GM12878 (cell line): ENCODE measurements around the gene SLC13A2. TPM values are rescaled to one million over a fixed set of nuclear protein-coding genes. Genes with fewer than 3 reads are reported as not detected.

Source experiments
- ATAC-seq: fragments of 200-7000 bp; cut with Tn5 transposase; 3 replicates; pipeline ENCODE4 v1.9.1; 2020; ENCODE audit warnings: mild to moderate bottlenecking, moderate library complexity
- BruUV-seq: library from RNA; stranded (reverse); fragments of 400-500 nt; replicated peaks from 2 replicates; lab custom pipeline; 2021; lab: Mats Ljungman, UMichigan
- CTCF ChIA-PET: fragments of 300-600 bp; sonication (Branson Sonifier 250); formaldehyde crosslinking; extraction: SDS; loops from one replicate; lab custom pipeline; 2021; ENCODE audit warnings: inconsistent platforms; lab: Yijun Ruan, JAX
- POLR2A ChIA-PET: fragments of 350-600 bp; formaldehyde crosslinking; extraction: SDS; loops from one replicate; lab custom pipeline; 2021; ENCODE audit warnings: inconsistent platforms; lab: Charles Lee
- RAD21 ChIA-PET: fragments of 300-600 bp; sonication (Branson Sonifier 250); formaldehyde crosslinking; loops from one replicate; lab custom pipeline; 2023; ENCODE audit warnings: antibody characterized with exemption; ENCODE audit not compliant: unreplicated experiment; lab: Charles Lee
- SMC1A ChIA-PET: fragments of 300-600 bp; sonication (Branson Sonifier 250); formaldehyde crosslinking; loops from one replicate; lab custom pipeline; 2023; ENCODE audit not compliant: unreplicated experiment, uncharacterized antibody; lab: Charles Lee
- DNase-seq: peaks from one replicate; pipeline ENCODE4 v3.0.0-alpha.2; 2011; ENCODE audit warnings: low read depth, low spot score
- FAIRE-seq: peaks from 3 replicates; lab custom pipeline; 2011; peaks lifted over from hg19 to GRCh38; lab: Jason Lieb, UNC
- H2AFZ ChIP-seq: 2 replicates; pipeline ENCODE4 v1.6.0; 2011; ENCODE audit warnings: low read depth, low read length, control low read depth; ENCODE audit not compliant: control insufficient read depth
- H3K27ac ChIP-seq: 2 replicates; pipeline ENCODE4 v1.5.1; 2011; ENCODE audit warnings: control low read depth; ENCODE audit not compliant: control insufficient read depth, insufficient read depth
- H3K27me3 ChIP-seq, 2 experiments: replicated peaks in 1 of 2; 2 replicates each; pipeline versions ENCODE4 v1.6.0 to v1.6.1; 2011; ENCODE audit warnings: low read length in 1 of 2; ENCODE audit not compliant: control insufficient read depth in 2 of 2, insufficient read depth in 2 of 2
- H3K36me3 ChIP-seq, 2 experiments: 2 replicates each; pipeline ENCODE4 v1.5.1; 2011; ENCODE audit warnings: low read length in 1 of 2; ENCODE audit not compliant: control insufficient read depth in 2 of 2, insufficient read depth in 2 of 2
- H3K4me1 ChIP-seq: 2 replicates; pipeline ENCODE4 v1.6.1; 2011; ENCODE audit warnings: mild to moderate bottlenecking, low read length, moderate library complexity, mixed read lengths; ENCODE audit not compliant: control insufficient read depth, insufficient read depth
- H3K4me2 ChIP-seq: 2 replicates; pipeline ENCODE4 v1.6.0; 2011; ENCODE audit warnings: control low read depth; ENCODE audit not compliant: control insufficient read depth, insufficient read depth
- H3K4me3 ChIP-seq: fragments of 200-600 bp; sonication (generic); 2 replicates; pipeline ENCODE4 v1.5.1; 2016
- H3K79me2 ChIP-seq: 2 replicates; pipeline ENCODE4 v1.6.0; 2011; ENCODE audit warnings: low read length; ENCODE audit not compliant: control insufficient read depth, insufficient read depth
- H3K9ac ChIP-seq: 2 replicates; pipeline ENCODE4 v1.8.0; 2011; ENCODE audit warnings: low read length, control low read depth, mixed read lengths; ENCODE audit not compliant: control insufficient read depth, insufficient read depth
- H3K9me3 ChIP-seq: replicated peaks from 3 replicates; pipeline ENCODE4 v1.5.1; 2011; ENCODE audit warnings: mild to moderate bottlenecking, low read length; ENCODE audit not compliant: control insufficient read depth, insufficient read depth
- H4K20me1 ChIP-seq: 2 replicates; pipeline ENCODE4 v1.6.0; 2011; ENCODE audit not compliant: control insufficient read depth, insufficient read depth
- HDGF ChIP-seq: fragments of 450-650 bp; IDR thresholded peaks from 2 replicates; pipeline ENCODE4 v1.6.1; 2016; ENCODE audit warnings: antibody characterized with exemption
- IKZF2 ChIP-seq, 2 experiments: fragments of 450-650 bp; IDR thresholded peaks; 2 replicates each; pipeline ENCODE4 v1.6.1; 2017; ENCODE audit warnings: mild to moderate bottlenecking in 2 of 2, moderate library complexity in 2 of 2
- WGBS: methylation state at CpG from one replicate; pipeline ENCODE4 v1.1.6; 2016; ENCODE audit warnings: low lambda C conversion rate; ENCODE audit not compliant: insufficient replicate concordance, insufficient coverage; ENCODE audit errors: missing lambda C conversion rate; 5-methylcytosine and 5-hydroxymethylcytosine counted together
- in situ Hi-C: fragments of 300-500 bp; cut with MboI; formaldehyde crosslinking; loops from 9 replicates; pipeline ENCODE4 v1.14.3; 2018; ENCODE audit warnings: mixed read lengths
- intact Hi-C: fragments of 100-400 bp; cut with micrococcal nuclease; formaldehyde crosslinking; loops from one replicate; pipeline ENCODE4 v1.14.2; 2022; ENCODE audit not compliant: unreplicated experiment
- polyA plus RNA-seq, 11 experiments: library from polyadenylated mRNA; depleted of rRNA in 4 of 11; unstranded in 6 of 11; stranded (reverse) in 5 of 11; fragments of >200 nt; fragmentation: Nextera tagmentation in 4 of 11; fragmentation: Illumina TruSeq in 1 of 11; extraction: Ambion mirVana in 4 of 11; extraction: Trizol in 1 of 11; gene quantifications; 1 replicate in 1 of 11; 2 replicates in 10 of 11; pipeline versions ENCODE4 v1.2.1 to v1.2.3, GENCODE V29; 2011 to 2016; ENCODE audit warnings: inconsistent platforms in 2 of 11, missing spikeins in 2 of 11, low read depth in 1 of 11
- total RNA-seq, 4 experiments: library from RNA; depleted of rRNA in 3 of 4; stranded (reverse); fragments of >200 nt in 3 of 4; fragmentation: Illumina TruSeq in 1 of 4; extraction: Trizol in 1 of 4; gene quantifications; 2 replicates each; pipeline versions ENCODE4 v1.2.1 to v1.2.3, GENCODE V29; 2013 to 2021
- TF ChIP-seq, protein P1 (sequence below): fragments of 450-650 bp; IDR thresholded peaks from 2 replicates; pipeline ENCODE4 v1.6.1; 2016; ENCODE audit warnings: mild to moderate bottlenecking, moderate library complexity, borderline replicate concordance

Gene SLC13A2
- total and polyA plus RNA-seq, 10 of the 15 experiments (the other 5 are each of a cell fraction or from before 2014, with no cell fraction given) = 0.03 to 0.13 (median 0.05) TPM; not detected in 6

DNA sequence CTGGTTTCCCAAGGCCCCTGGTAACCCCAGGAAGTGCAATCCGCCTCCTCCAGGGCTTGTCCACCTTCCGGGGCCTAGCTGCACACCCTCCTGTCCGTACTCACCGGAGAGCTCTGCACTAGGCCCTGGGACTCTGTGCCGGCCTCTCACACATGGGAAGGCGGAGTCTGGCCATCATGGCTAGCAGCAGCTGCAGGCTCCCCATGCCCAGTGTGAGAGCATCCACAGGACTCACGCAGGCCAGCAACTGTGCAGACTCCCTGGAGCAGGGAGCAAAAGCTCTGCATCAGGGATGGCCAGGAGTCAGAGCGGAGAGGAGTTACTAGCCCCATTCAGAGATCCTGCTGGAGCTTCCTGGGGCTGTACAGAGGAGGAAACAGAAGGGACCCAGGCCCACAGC is 52.9 kb downstream of the SLC13A2 start:
- H3K4me2 ChIP-seq = no peak overlapping the region
- no peaks in the 10 kb centered on the region for H4K20me1 ChIP-seq
- no peak overlapping the region for H3K27ac ChIP-seq
- CTCF ChIA-PET = interaction anchor here (1.6 kb wide), 1 partner anchor 14 kb away, joined by 6 read pairs; no protein-coding TSS in a partner anchor
- in situ Hi-C loops = no loop called here
- H3K79me2 ChIP-seq = no peaks in the 10 kb centered on the region
- no peaks in the 10 kb centered on the region for H3K4me1 ChIP-seq
- TF ChIP-seq, protein P1, sequence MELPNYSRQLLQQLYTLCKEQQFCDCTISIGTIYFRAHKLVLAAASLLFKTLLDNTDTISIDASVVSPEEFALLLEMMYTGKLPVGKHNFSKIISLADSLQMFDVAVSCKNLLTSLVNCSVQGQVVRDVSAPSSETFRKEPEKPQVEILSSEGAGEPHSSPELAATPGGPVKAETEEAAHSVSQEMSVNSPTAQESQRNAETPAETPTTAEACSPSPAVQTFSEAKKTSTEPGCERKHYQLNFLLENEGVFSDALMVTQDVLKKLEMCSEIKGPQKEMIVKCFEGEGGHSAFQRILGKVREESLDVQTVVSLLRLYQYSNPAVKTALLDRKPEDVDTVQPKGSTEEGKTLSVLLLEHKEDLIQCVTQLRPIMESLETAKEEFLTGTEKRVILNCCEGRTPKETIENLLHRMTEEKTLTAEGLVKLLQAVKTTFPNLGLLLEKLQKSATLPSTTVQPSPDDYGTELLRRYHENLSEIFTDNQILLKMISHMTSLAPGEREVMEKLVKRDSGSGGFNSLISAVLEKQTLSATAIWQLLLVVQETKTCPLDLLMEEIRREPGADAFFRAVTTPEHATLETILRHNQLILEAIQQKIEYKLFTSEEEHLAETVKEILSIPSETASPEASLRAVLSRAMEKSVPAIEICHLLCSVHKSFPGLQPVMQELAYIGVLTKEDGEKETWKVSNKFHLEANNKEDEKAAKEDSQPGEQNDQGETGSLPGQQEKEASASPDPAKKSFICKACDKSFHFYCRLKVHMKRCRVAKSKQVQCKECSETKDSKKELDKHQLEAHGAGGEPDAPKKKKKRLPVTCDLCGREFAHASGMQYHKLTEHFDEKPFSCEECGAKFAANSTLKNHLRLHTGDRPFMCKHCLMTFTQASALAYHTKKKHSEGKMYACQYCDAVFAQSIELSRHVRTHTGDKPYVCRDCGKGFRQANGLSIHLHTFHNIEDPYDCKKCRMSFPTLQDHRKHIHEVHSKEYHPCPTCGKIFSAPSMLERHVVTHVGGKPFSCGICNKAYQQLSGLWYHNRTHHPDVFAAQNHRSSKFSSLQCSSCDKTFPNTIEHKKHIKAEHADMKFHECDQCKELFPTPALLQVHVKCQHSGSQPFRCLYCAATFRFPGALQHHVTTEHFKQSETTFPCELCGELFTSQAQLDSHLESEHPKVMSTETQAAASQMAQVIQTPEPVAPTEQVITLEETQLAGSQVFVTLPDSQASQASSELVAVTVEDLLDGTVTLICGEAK = no peak
- TF ChIP-seq IKZF2 (IDR thresholded peaks at IDR 0.05) (no peak), HDGF (no peak)
- TF ChIP-seq, all 136 proteins: peak for 0
- Histone ChIP-seq H3K9ac (no peak overlapping the region), H3K9me3 (no peaks in the 10 kb centered on the region), H2AFZ (no peak overlapping the region), H3K4me3 (no peak overlapping the region), H3K36me3 (no peaks in the 10 kb centered on the region; a peak in 1 of 4 replicates), H3K27me3 (no peaks in the 10 kb centered on the region; a peak in 1 of 4 replicates)
- ATAC-seq = no peak
- intact Hi-C loops = no loop called here
- no TSS peak for BruUV-seq
- no peak for FAIRE-seq
- RAD21 ChIA-PET = interaction anchor here (1.2 kb wide), 1 partner anchor 25 kb away, joined by 3 read pairs; no protein-coding TSS in a partner anchor
- POLR2A ChIA-PET = no interaction called here
- no peak for DNase-seq
- SMC1A ChIA-PET = interaction anchor here (1.1 kb wide), 1 partner anchor 11 kb away, joined by 4 read pairs; no protein-coding TSS in a partner anchor
- 26% methylated on average over 8 of the region's 8 CpGs for WGBS
